ENCODE results near the gene CNTNAP5.

The CNTNAP5 gene

GRCh38 chr2:124835331-124835730 is 810.2 kb downstream of the CNTNAP5 start:
- no peak for TF ChIP-seq CTCF (IDR thresholded peaks at IDR 0.05; ENCODE audit: low read depth, low read length, missing control alignments)
- DNase-seq (ENCODE audit: extremely low read depth, low read depth), result no peak
- no peak overlapping the region for H3K4me3 ChIP-seq (replicated peaks; ENCODE audit: low read depth, low read length)

DNA sequence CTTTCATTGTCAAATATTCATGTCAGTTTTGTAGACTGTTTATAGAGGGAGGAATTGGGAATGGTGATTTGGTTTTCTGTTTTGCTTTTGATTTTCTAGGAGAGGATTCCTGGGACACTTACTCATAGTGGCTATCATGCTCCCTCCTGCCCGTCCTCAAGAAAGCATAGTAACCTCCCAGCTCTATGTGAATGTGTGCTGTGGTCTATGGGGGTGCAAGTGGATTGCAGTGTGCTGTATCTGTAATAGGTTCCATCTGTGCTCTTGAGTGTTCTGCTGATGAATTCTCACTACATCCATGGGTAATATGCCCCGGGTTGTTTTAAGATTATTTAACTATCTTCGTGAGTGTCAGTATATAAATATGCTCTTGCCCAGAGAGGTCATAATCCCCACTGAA is 811.3 kb downstream of the CNTNAP5 start:
- no peak for TF ChIP-seq CTCF (IDR thresholded peaks at IDR 0.05; ENCODE audit: low read depth, low read length, missing control alignments)
- H3K4me3 ChIP-seq (replicated peaks; ENCODE audit: low read depth, low read length), result no peak overlapping the region
- no peak for DNase-seq (ENCODE audit: extremely low read depth, low read depth)

DNA sequence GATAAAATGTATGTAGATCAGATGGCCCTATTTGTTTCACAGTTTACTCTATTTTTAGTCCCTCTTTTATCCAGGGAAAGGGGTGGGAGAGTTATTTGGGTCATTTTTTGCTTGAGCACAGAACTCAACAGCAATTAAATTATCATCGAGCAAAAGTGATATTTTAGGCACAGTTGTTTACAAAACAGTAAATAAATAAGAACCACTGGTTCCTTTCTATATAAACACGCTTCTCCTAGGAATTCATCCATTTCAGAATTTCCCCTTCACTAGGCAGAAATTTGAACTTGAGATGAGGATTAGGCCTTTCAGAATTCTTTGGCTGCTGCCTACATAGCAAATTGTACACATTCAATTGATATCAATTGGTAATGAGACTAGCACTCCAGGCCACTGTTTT is 812.4 kb downstream of the CNTNAP5 start:
- H3K4me3 ChIP-seq (replicated peaks; ENCODE audit: low read depth, low read length), result no peak overlapping the region
- no peak for TF ChIP-seq CTCF (IDR thresholded peaks at IDR 0.05; ENCODE audit: low read depth, low read length, missing control alignments)
- DNase-seq (ENCODE audit: extremely low read depth, low read depth), result no peak

- H3K4me3 ChIP-seq (replicated peaks; ENCODE audit: low read depth, low read length), result no peak overlapping the region
- no peak for TF ChIP-seq CTCF (IDR thresholded peaks at IDR 0.05; ENCODE audit: low read depth, low read length, missing control alignments)
- no peak for DNase-seq (ENCODE audit: extremely low read depth, low read depth)
Observed at GRCh38 chr2:124838406-124838805, 813.3 kb downstream of the CNTNAP5 start.

DNA sequence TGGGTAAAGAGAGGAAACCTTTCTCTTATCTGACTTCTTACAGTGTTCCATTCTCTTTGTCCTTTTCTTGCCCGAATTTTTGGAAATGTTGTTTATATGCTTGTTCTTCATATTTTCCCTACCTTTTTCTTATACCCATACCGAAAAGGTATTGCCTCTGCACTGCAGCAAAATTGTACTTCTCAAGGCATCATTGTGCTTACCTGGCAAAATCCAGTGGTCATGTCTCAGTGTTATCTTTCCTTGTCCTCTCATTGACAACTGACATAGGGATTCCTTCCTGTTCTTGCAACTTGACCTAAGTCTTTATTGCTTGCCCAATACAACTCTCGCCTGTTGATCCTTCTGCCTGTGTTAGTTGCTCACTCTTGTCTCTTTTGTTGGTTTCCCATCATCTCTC is 842.2 kb downstream of the CNTNAP5 start:
- DNase-seq (ENCODE audit: extremely low read depth, low read depth), result no peak
- no peak overlapping the region for H3K4me3 ChIP-seq (replicated peaks; ENCODE audit: low read depth, low read length)
- no peak for TF ChIP-seq CTCF (IDR thresholded peaks at IDR 0.05; ENCODE audit: low read depth, low read length, missing control alignments)

GRCh38 chr2:124874219-124874618 is 849.1 kb downstream of the CNTNAP5 start:
- no peak for DNase-seq (ENCODE audit: extremely low read depth, low read depth)
- H3K4me3 ChIP-seq (replicated peaks; ENCODE audit: low read depth, low read length), result no peak overlapping the region
- TF ChIP-seq CTCF (IDR thresholded peaks at IDR 0.05; ENCODE audit: low read depth, low read length, missing control alignments), result no peak

- DNase-seq (ENCODE audit: extremely low read depth, low read depth), result no peak
- no peak for TF ChIP-seq CTCF (IDR thresholded peaks at IDR 0.05; ENCODE audit: low read depth, low read length, missing control alignments)
- no peak overlapping the region for H3K4me3 ChIP-seq (replicated peaks; ENCODE audit: low read depth, low read length)
Observed at GRCh38 chr2:124874676-124875075, 849.6 kb downstream of the CNTNAP5 start.

Data from HFF-Myc (cell line).